HG03565 (cell line): ENCODE results near the gene ABHD16A.

Experiments used
- ATAC-seq: cut with Tn5 transposase; IDR thresholded peaks from one replicate; pipeline ENCODE4 v1.9.1; 2021; ENCODE audit warnings: mild to moderate bottlenecking, moderate library complexity; ENCODE audit not compliant: unreplicated experiment

The ABHD16A gene

DNA sequence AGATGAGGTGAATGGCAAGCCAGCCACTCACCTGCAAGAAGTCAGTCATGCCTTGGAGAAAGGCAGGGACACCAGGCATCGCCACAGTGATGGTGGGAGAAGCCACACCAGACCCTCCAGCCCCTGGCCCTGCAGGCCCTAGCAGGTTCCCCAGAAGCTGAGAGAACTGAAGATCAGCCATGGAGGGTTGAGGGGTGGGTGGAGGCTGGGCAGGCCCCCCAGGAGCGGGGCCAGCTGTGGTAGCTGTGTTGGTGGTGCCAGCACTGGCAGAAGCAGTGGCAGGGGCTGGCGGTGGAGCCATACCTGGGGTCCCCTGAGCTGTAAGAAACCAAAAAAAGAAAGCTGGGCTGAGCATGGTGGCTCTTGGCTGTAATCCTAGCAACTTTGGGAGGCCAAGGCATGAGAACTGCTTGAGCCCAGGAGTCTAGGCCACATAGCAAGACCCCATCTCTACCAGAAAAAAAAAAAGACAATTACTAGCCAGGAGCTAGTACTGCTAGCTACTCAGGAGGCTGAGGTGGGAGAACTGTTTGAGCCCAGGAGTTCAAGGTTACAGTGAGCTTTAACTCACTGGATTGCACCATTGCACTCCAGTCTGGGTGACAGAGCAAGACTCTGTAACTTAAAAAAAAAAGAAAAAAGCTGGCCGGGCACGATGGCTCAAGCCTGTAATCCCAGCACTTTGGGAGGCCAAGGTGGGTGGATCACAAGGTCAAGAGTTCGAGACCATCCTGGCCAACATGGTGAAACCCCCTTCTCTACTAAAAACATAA lies 60.1 kb downstream of the ABHD16A start:
- ATAC-seq, result no peak

DNA sequence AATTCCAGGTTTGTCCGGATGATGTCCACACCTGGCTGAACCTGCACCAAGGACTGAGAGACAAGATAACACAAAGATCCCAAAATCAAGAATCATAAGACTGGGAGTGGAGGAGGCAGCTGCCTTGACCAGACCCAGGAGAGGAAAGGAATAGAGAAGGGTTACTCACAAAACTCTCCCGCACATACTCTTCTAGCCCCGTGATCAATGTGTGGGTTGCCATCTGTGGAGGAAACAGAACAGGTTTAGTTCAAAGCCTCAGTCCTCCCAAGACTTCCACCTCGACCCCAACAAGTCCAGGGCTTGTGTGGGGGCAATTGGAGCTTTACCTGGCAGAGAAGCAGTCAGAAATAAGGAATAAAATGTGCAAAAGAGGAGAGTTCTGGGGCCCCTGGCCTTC lies 61.8 kb downstream of the ABHD16A start:
- ATAC-seq, result no peak

DNA sequence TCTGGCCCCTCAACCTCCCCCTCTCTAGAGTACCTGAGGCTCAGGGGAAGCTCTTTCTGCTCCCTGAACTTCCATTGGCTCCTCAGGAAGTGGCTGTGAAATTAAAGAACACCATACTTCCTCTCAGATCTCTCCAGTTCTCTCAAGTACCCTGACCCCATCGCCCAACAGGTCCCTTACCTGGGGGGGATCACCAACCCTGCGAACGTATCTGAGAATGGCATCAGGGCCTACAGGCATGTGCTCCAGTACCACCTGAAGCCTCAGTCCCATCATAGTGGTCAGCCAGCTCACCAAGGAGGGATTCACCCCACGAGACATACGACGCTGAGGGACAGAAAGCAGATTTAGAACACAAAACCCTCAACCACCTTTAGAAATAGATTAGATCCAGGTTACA lies 62.5 kb downstream of the ABHD16A start:
- no peak for ATAC-seq

DNA sequence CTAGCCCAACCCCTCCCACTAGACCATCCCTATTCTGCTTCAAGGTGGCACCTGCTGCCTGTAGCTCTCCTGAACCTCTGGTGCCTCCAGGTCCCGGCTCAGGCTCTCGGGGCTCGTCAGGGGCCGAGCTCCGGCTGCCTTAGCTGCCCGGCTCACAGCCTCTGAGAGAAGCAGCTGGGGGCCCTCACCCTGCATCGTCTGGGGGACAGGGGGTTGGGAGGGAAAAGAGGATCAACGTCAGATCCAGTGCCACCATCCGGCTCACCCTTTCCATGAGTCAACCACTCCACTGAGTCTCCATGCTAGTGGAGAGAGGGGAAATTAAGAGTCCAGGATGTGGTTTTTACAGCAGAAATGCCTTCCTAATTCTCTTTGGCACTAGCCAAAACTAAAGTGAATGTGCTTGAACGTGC lies 63.7 kb downstream of the ABHD16A start:
- ATAC-seq, result no peak

DNA sequence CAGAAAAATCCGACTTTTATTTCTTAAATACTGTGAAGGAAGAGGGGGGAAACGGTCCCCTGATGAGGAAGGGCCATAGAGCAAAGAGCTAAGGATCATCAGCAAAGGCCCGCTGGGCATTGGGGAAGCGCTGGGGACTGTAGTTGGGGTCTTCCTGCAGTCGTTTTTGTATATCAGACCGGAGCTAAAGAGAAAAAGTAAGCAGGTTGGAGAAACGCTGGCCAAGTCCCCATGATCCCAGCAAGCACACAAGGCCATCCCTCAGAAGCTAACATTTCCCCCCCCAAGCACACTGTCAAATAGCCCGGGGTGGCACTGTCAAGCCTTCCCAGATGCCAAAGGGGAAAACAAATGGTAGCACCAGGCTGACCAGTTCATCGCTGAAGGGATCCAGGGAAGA lies 64.1 kb downstream of the ABHD16A start:
- ATAC-seq, result no peak
